GM12872 (cell line): Measurements from ENCODE around the gene PTPRU.
A peak's percentile ranks its signal among the peaks of the same experiment; 100 is the strongest.

Source experiments
- TF ChIP-seq, protein P1 (sequence below): IDR thresholded peaks from 3 replicates; pipeline ENCODE4 v1.5.1; 2011; ENCODE audit warnings: low read depth, mild to moderate bottlenecking, low read length, moderate library complexity; ENCODE audit not compliant: insufficient read depth

PTPRU gene

DNA sequence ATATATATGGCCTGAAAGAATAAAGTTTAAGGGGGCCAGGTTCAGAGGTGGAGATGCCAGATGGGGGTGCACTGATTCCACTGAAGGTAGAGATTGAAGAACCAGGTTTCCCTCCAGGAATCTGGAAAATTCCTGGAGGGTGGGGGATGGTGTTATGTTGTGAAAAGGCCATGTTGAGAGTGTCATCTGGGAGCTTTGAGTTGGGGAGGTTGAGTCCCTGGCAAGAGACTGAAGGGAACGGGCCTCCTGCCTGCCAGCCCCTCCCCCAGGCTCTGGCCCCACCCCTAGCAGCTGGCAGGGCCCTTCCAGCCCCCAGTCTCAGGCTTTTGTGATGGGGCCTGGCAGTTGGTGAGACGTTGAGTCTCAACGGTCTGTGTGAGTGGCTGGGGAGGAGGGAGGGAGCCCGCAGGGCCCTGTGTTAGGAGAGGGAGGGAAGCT lies 4.1 kb downstream of the PTPRU start:
- TF ChIP-seq, protein P1, sequence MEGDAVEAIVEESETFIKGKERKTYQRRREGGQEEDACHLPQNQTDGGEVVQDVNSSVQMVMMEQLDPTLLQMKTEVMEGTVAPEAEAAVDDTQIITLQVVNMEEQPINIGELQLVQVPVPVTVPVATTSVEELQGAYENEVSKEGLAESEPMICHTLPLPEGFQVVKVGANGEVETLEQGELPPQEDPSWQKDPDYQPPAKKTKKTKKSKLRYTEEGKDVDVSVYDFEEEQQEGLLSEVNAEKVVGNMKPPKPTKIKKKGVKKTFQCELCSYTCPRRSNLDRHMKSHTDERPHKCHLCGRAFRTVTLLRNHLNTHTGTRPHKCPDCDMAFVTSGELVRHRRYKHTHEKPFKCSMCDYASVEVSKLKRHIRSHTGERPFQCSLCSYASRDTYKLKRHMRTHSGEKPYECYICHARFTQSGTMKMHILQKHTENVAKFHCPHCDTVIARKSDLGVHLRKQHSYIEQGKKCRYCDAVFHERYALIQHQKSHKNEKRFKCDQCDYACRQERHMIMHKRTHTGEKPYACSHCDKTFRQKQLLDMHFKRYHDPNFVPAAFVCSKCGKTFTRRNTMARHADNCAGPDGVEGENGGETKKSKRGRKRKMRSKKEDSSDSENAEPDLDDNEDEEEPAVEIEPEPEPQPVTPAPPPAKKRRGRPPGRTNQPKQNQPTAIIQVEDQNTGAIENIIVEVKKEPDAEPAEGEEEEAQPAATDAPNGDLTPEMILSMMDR, result no peak

DNA sequence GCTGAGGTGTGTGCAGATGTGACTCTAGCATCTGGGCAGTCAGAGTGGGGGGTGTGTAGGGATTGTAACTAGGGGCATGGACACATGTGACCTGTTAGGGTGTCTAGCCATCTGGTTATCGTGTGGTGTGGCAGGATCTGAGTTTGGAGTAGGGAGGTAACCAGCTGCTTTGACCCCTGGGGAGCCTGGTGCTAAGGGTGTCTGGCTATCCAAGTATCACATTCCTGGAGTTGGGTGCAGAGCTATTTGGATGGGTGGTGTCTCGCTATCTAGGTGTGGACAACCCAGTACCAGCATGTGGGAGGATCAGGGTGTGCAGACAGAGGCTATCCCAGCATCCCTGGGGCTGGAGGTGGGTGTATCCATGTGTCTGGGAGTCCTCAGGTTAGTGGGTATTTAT lies 4.7 kb downstream of the PTPRU start:
- TF ChIP-seq, protein P1, result no peak

DNA sequence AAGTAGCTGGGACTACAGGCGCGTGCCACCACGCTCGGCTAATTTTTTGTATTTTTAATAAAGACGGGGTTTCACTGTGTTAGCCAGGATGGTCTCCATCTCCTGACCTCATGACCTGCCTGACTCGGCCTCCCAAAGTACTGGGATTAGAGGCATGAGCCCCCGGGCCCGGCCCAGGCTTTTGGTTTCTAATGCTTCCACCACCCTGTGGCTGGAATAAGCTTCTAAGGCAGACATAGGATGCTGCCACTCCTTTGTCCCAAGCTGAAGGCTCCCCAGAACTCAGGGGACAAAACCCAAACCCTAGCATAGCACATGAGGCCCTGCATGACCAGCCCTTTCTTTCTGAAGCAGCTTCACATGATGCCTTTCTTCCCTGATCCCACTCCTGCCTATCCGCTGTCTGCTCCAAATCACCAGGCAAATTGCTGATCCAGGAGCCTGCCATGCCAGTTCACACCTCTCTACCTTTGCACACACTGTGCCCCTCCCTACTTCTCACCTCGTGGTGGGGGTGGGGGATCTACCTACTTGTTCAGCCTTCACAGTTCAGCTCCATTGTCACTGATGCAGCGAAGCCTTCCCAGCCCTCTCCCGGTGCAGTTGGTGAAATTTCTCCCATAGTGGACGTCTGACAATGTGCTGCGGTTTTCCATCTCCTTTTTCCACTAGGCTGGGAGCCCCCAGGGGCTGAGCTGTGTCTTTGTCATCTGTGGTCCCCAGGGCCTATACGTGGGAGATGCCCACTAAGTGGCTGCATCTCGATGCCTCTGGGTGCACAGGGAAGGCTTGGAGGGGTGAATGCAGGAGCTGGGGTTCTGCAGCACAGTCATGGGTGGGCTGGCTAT lies 6.9 kb downstream of the PTPRU start:
- TF ChIP-seq, protein P1, result no peak

DNA sequence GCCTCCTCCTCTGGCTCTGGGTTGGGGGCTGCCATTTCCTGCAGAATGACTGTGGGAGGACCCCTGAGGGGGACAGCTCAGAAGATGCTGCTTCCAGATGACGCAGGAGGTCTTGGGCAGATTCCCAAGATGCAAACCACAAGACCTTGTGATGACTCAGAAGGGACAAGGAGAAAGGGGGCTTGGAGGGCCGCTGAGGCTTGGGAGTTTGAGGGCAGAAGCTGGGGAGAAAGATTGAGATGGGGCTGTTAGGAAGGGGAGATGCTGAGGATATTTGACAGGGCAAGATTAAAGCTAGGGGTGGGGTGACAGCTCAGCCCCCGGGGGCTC lies 7.5 kb downstream of the PTPRU start:
- TF ChIP-seq, protein P1, result no peak

DNA sequence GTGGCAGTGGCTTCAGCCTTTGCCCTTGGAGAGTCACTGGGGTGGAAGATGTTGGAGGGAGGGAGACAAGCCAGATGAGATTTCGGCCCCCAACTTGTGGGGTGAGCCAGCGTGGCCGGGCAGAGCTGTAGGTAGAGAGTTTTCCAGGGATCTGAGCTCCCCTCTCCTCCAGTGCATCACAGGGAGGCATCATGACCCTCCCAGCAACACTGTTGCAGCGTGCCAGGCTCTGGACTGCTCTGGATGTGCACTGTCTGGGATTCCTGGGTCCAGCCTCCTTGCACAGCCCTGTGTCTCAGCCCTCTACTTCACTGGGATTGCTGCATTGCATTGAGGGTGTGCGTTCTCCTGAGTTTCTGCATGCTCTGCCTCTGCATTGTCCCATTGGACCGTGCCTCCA lies 8.9 kb downstream of the PTPRU start:
- TF ChIP-seq, protein P1, result no peak

DNA sequence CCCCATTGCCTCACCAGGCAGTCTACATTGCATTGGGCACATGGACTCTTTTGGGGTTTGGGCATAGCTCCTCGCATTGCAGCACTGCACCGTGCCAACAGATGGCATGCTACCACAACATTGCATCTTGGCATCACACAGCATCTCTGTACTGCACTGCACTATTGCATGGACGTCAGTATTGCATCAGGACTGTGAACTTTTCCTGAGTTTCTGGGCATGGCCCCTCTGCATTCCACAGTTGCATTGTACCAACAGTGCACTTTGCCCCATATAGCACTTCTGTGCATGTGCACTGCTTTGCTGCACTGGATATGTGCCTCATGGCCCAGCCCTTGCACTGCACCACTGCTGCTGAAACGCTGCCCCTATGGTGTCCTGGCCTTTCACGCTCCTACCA lies 9.6 kb downstream of the PTPRU start:
- TF ChIP-seq, protein P1, result peak; percentile 58; the same call in 2 of the 3 replicates

DNA sequence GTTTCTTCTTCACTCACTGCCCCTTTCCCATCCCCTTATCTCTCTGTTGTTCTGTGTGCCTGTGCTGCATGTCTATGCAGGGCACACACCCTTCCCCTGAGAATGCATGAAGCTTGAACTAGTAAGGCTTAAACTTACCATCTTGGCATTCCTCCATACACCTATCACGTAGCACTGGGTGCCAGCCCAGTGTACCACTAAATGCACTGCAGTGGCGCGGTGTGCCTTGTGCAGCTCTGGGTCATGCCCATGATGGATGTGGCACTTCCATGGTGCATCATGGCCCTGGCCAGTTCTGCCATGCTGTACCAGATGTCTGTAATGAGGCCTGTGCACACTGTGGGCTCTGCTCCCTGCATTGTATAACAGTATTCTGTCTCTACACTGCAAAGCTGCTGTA lies 10.7 kb downstream of the PTPRU start:
- TF ChIP-seq, protein P1, result no peak
